ENCODE data around the gene LRRC10. TPM values are rescaled to one million over a fixed set of nuclear protein-coding genes. Genes with fewer than 3 reads are reported as not detected.

Gene LRRC10
- total RNA-seq, 1 experiment from 2014 or later = not detected

GRCh38 chr12:69633061-69633460, 22.4 kb upstream of the LRRC10 start:
- POLR2A ChIA-PET (ENCODE audit: unreplicated experiment) = interaction anchor here (0.5 kb wide), 1 partner anchor 62 kb away, joined by 3 read pairs; no protein-coding TSS in a partner anchor

GRCh38 chr12:69630191-69630590, 19.5 kb upstream of the LRRC10 start:
- TF ChIP-seq CTCF (conservative IDR thresholded peaks at IDR 0.05) (peak; percentile 43; the same call in 1 of the 2 replicates), EZH2 (IDR thresholded peaks at IDR 0.05; ENCODE audit: low read depth) (no peak)
- Histone ChIP-seq H3K27ac (no peak overlapping the region), H3K79me2 (ENCODE audit: low read depth) (no peaks in the 10 kb centered on the region), H3K4me3 (no peak overlapping the region), H3K4me1 (replicated peaks; ENCODE audit: insufficient read depth) (no peaks in the 10 kb centered on the region), H2AFZ (no peak overlapping the region), H3K4me2 (no peak overlapping the region), H3K9me3 (ENCODE audit: insufficient read depth, low read depth) (no peaks in the 10 kb centered on the region), H3K9me2 (ENCODE audit: insufficient read depth) (no peaks in the 10 kb centered on the region), H3K27me3 (ENCODE audit: insufficient read depth, low read depth) (no peaks in the 10 kb centered on the region), H3F3A (ENCODE audit: insufficient read depth, low read depth) (no peaks in the 10 kb centered on the region), H3K36me3 (ENCODE audit: low read depth) (no peaks in the 10 kb centered on the region), H4K20me1 (ENCODE audit: insufficient read depth) (no peaks in the 10 kb centered on the region)
- no TSS peak for BruUV-seq (replicated peaks)
- POLR2A ChIA-PET (ENCODE audit: unreplicated experiment) = interaction anchor here (0.6 kb wide), 1 partner anchor 926 kb away, joined by 3 read pairs; no protein-coding TSS in a partner anchor
- intact Hi-C loops (cut with micrococcal nuclease; ENCODE audit: unreplicated experiment) = no loop called here
- CTCF ChIA-PET = no interaction called here
- DNase-seq = no peak

More at GRCh38 chr12:69633061-69633460, 22.4 kb upstream of the LRRC10 start:
- CTCF ChIA-PET = no interaction called here
- intact Hi-C loops (cut with micrococcal nuclease; ENCODE audit: unreplicated experiment) = no loop called here
- Histone ChIP-seq H4K20me1 (ENCODE audit: insufficient read depth) (no peaks in the 10 kb centered on the region), H3K4me1 (replicated peaks; ENCODE audit: insufficient read depth) (no peaks in the 10 kb centered on the region), H3K27me3 (ENCODE audit: insufficient read depth, low read depth) (no peaks in the 10 kb centered on the region), H3K4me3 (no peak overlapping the region), H3F3A (ENCODE audit: insufficient read depth, low read depth) (no peaks in the 10 kb centered on the region), H2AFZ (no peak overlapping the region), H3K79me2 (ENCODE audit: low read depth) (no peaks in the 10 kb centered on the region), H3K4me2 (no peak overlapping the region), H3K9me3 (ENCODE audit: insufficient read depth, low read depth) (no peaks in the 10 kb centered on the region), H3K9me2 (ENCODE audit: insufficient read depth) (no peaks in the 10 kb centered on the region), H3K27ac (no peak overlapping the region), H3K36me3 (ENCODE audit: low read depth) (no peaks in the 10 kb centered on the region)
- BruUV-seq (replicated peaks) = no TSS peak
- no peak for DNase-seq
- TF ChIP-seq CTCF (conservative IDR thresholded peaks at IDR 0.05) = no peak; the same call in 1 of the 2 replicates
- TF ChIP-seq EZH2 (IDR thresholded peaks at IDR 0.05; ENCODE audit: low read depth) = no peak

DNA sequence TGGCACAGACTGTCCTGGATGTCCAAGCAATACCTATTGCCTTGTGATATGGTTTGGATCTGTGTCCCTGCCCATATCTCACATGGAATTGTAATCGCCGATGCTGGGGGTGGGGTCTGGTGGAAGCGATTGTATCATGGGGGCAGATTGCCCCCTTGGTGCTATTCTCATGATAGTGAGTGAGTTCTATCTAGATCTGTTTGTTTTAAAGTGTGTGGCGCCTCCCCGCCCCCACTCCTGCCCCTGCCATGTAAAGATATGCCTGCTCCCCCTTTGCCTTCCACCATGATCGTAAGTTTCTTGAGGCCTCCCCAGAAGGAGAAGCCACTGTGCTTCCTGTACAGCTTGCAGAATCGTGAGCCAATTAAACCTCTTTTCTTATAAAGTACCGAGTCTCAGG, 16.8 kb upstream of the LRRC10 start:
- H3K4me3 ChIP-seq = no peak overlapping the region
- H3K4me2 ChIP-seq = no peak overlapping the region
- H3K4me1 ChIP-seq (replicated peaks; ENCODE audit: insufficient read depth) = no peaks in the 10 kb centered on the region
- POLR2A ChIA-PET (ENCODE audit: unreplicated experiment) = no interaction called here
- no peaks in the 10 kb centered on the region for H3K79me2 ChIP-seq (ENCODE audit: low read depth)
- no peaks in the 10 kb centered on the region for H3F3A ChIP-seq (ENCODE audit: insufficient read depth, low read depth)
- no peaks in the 10 kb centered on the region for H3K9me3 ChIP-seq (ENCODE audit: insufficient read depth, low read depth)
- TF ChIP-seq EZH2 (IDR thresholded peaks at IDR 0.05; ENCODE audit: low read depth) (no peak), CTCF (conservative IDR thresholded peaks at IDR 0.05) (no peak)
- DNase-seq = no peak
- H3K27ac ChIP-seq = no peak overlapping the region
- CTCF ChIA-PET = no interaction called here
- H4K20me1 ChIP-seq (ENCODE audit: insufficient read depth) = no peaks in the 10 kb centered on the region
- H3K36me3 ChIP-seq (ENCODE audit: low read depth) = no peaks in the 10 kb centered on the region
- no TSS peak for BruUV-seq (replicated peaks)
- H3K9me2 ChIP-seq (ENCODE audit: insufficient read depth) = no peaks in the 10 kb centered on the region
- intact Hi-C loops (cut with micrococcal nuclease; ENCODE audit: unreplicated experiment) = no loop called here
- H3K27me3 ChIP-seq (ENCODE audit: insufficient read depth, low read depth) = no peaks in the 10 kb centered on the region
- H2AFZ ChIP-seq = no peak overlapping the region
